ENCODE measurements around the gene PRRX2.

- TF ChIP-seq CTCF (conservative IDR thresholded peaks at IDR 0.05; ENCODE audit: low read depth, low read length) (no peak), EZH2 (IDR thresholded peaks at IDR 0.05; ENCODE audit: borderline replicate concordance, low read depth, low read length, poor library complexity, severe bottlenecking) (no peak)
Observed at GRCh38 chr9:129759319-129759718, 93.9 kb downstream of the PRRX2 start.
